Caco-2 (cell line): ENCODE measurements around the gene LOC128125822.

ENCODE experiments used
- BruUV-seq: library from RNA; stranded (reverse); fragments of 400-500 nt; replicated peaks from 2 replicates; lab custom pipeline; 2021; lab: Mats Ljungman, UMichigan
- CTCF ChIA-PET: fragments of 300-600 bp; sonication (Branson Sonifier 250); formaldehyde crosslinking; loops from one replicate; lab custom pipeline; 2022; ENCODE audit warnings: antibody characterized with exemption; lab: Charles Lee
- POLR2A ChIA-PET: fragments of 300-600 bp; sonication (Branson Sonifier 250); formaldehyde crosslinking; loops from one replicate; lab custom pipeline; 2022; ENCODE audit warnings: antibody characterized with exemption; lab: Charles Lee
- DNase-seq, 2 experiments: peaks; one replicate each; pipeline versions ENCODE4 v3.0.0 to v3.0.0-alpha.2; 2020 to 2022
- H3K27me3 ChIP-seq: replicated peaks from 2 replicates; pipeline ENCODE4 v1.6.0; 2011; ENCODE audit warnings: low read length; ENCODE audit not compliant: control insufficient read depth, insufficient read depth
- H3K36me3 ChIP-seq: 2 replicates; pipeline ENCODE4 v1.5.1; 2011; ENCODE audit warnings: low read length; ENCODE audit not compliant: control insufficient read depth, insufficient read depth
- H3K4me1 ChIP-seq: fragments of 250-450 bp; sonication (Bioruptor Pico); 2 replicates; pipeline ENCODE4 v1.5.1; 2020; ENCODE audit warnings: mild to moderate bottlenecking
- H3K4me3 ChIP-seq: 2 replicates; pipeline ENCODE4 v1.5.1; 2011; ENCODE audit warnings: low read depth, mild to moderate bottlenecking, control low read depth, low read length
- H3K9me3 ChIP-seq: fragments of 250-450 bp; sonication (Bioruptor Pico); 2 replicates; pipeline ENCODE4 v1.5.1; 2020; ENCODE audit warnings: mild to moderate bottlenecking, moderate library complexity
- H3K27ac Mint-ChIP-seq: one replicate; pipeline ENCODE4 v1.8.0; 2022; ENCODE audit warnings: mixed read lengths; ENCODE audit not compliant: unreplicated experiment
- H3K27me3 Mint-ChIP-seq: one replicate; pipeline ENCODE4 v1.8.0; 2022; ENCODE audit warnings: mixed read lengths; ENCODE audit not compliant: insufficient read depth, unreplicated experiment
- H3K36me3 Mint-ChIP-seq: one replicate; pipeline ENCODE4 v1.8.0; 2022; ENCODE audit warnings: mild to moderate bottlenecking, mixed read lengths; ENCODE audit not compliant: insufficient read depth, unreplicated experiment
- H3K4me1 Mint-ChIP-seq: one replicate; pipeline ENCODE4 v1.8.0; 2022; ENCODE audit warnings: low read depth, mixed read lengths; ENCODE audit not compliant: unreplicated experiment
- H3K4me3 Mint-ChIP-seq: one replicate; pipeline ENCODE4 v1.8.0; 2022; ENCODE audit warnings: mild to moderate bottlenecking, moderate library complexity, mixed read lengths; ENCODE audit not compliant: unreplicated experiment
- H3K9me3 Mint-ChIP-seq: one replicate; pipeline ENCODE4 v1.8.0; 2022; ENCODE audit warnings: mixed read lengths; ENCODE audit not compliant: unreplicated experiment
- intact Hi-C: fragments of 100-400 bp; cut with micrococcal nuclease; formaldehyde crosslinking; loops from one replicate; pipeline ENCODE4 v1.10.0; 2022; ENCODE audit not compliant: unreplicated experiment
- TF ChIP-seq, protein P1 (sequence below), 2 experiments: fragments of 200-600 bp in 1 of 2; IDR thresholded peaks; 1 replicate in 1 of 2; 2 replicates in 1 of 2; pipeline versions ENCODE4 v1.5.1 to v1.8.0; 2011 to 2022; ENCODE audit warnings: antibody characterized with exemption in 1 of 2, control low read depth in 1 of 2, inconsistent platforms in 1 of 2, low read depth in 1 of 2, low read length in 1 of 2, mild to moderate bottlenecking in 1 of 2, moderate library complexity in 1 of 2; ENCODE audit not compliant: insufficient read depth in 1 of 2, severe bottlenecking in 1 of 2, unreplicated experiment in 1 of 2

The LOC128125822 gene

DNA sequence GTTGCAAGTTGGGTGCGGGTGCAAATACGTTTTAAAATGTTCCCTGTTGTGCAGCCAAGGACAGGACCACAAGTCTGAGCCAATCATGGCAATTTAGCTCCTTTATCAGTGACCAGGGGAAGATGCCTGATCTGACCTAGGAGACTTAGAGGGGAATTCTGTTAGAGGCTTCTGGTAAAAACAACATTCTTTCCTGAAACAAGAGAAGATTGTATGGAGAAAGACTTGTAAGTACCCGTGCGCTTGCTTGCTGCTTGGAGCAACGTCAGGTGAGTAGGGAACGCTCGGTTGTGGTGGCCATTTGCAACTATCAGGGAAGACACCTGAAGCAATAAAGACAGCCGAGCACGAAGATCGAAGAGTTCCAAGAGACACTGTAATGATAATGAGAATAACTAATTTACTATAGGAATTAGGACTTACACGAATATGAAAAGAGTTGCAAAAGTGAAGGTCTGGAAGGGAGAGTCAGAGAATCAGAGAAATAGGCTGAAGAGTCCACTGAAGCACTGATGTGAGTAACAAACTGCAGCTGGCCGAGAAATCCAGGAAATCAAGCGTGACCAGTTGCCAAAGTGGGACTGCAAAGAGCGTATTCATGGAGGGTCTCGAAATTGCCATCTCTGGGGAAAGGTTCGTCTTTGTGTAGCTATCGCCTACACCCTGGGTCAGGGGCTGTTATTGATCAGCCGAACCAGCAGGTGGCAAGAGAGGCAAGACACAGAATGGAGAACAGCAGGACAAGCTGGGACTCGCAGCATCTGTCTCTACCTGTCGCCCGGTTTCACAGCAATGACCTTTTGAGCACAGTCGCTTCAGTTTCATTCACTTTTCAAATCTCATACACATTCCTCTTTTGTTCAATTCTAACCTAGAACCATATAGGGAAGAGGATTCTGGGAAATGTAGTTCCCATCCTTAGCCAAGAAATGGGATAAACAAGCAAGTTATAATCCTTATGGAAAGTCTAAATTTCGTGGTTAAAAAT lies 26.1 kb downstream of the LOC128125822 start:
- H3K4me3 ChIP-seq: peak overlapping the region; percentile 59
- TF ChIP-seq, protein P1, sequence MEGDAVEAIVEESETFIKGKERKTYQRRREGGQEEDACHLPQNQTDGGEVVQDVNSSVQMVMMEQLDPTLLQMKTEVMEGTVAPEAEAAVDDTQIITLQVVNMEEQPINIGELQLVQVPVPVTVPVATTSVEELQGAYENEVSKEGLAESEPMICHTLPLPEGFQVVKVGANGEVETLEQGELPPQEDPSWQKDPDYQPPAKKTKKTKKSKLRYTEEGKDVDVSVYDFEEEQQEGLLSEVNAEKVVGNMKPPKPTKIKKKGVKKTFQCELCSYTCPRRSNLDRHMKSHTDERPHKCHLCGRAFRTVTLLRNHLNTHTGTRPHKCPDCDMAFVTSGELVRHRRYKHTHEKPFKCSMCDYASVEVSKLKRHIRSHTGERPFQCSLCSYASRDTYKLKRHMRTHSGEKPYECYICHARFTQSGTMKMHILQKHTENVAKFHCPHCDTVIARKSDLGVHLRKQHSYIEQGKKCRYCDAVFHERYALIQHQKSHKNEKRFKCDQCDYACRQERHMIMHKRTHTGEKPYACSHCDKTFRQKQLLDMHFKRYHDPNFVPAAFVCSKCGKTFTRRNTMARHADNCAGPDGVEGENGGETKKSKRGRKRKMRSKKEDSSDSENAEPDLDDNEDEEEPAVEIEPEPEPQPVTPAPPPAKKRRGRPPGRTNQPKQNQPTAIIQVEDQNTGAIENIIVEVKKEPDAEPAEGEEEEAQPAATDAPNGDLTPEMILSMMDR (IDR thresholded peaks at IDR 0.05; ENCODE audit: insufficient read depth in 1 of 2, low read depth in 1 of 2, low read length in 1 of 2, severe bottlenecking in 1 of 2, unreplicated experiment in 1 of 2): peak; percentile 86 to 91
- BruUV-seq: TSS peak; percentile 27

DNA sequence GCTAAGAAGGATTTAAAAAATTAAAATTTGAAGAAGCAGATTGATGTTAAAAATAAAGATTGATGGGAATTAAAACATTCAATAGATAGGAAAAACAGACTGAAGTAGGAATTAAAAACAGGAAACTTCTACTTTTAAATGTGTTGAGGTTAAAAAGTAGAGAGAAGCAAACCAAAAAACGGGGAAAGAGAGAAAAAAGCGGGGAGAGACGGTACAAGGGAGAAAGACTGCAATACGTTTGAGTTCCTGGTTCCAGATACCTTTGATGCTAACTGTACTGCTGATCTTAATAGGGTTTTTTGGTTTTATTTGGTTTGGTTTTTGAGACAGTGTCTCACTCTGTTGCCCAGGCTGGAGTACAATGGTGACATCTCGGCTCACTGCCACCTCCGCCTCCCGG lies 27.0 kb downstream of the LOC128125822 start:
- H3K4me3 ChIP-seq: no peak overlapping the region
- H3K36me3 ChIP-seq: no peaks in the 10 kb centered on the region
- no peaks in the 10 kb centered on the region for H3K27me3 ChIP-seq
- CTCF ChIA-PET: interaction anchor here (0.6 to 2.1 kb wide), 11 partner anchors 15 to 486 kb away, joined by 3 to 35 read pairs (median 6); partner anchors contain the start of gene PHF3
- intact Hi-C loops: loop anchor here (10.0 kb wide), 1 partner anchor 96 kb away; no protein-coding TSS in a partner anchor
- H3K4me1 ChIP-seq: peaks cover 3% of the 10 kb centered on the region; the same call in 1 of the 2 replicates
- no peaks in the 10 kb centered on the region for H3K9me3 ChIP-seq
- Mint-ChIP-seq H3K4me3 (peak overlapping the region; percentile 99), H3K36me3 (peaks cover 9% of the 10 kb centered on the region), H3K27ac (peak overlapping the region; percentile 93), H3K4me1 (peaks cover 6% of the 10 kb centered on the region), H3K9me3 (no peaks in the 10 kb centered on the region), H3K27me3 (no peaks in the 10 kb centered on the region)
- no peak for DNase-seq
- BruUV-seq: no TSS peak
- TF ChIP-seq, protein P1 (IDR thresholded peaks at IDR 0.05; ENCODE audit: insufficient read depth in 1 of 2, low read depth in 1 of 2, low read length in 1 of 2, severe bottlenecking in 1 of 2, unreplicated experiment in 1 of 2): no peak
- POLR2A ChIA-PET: interaction anchor here (1.0 kb wide), 1 partner anchor 36 kb away, joined by 3 read pairs; the partner anchor contains the start of gene PHF3

More for the DNA sequence above, 26.1 kb downstream of the LOC128125822 start:
- Histone ChIP-seq H3K4me1 (peaks cover 3% of the 10 kb centered on the region; the same call in 1 of the 2 replicates), H3K27me3 (no peaks in the 10 kb centered on the region), H3K36me3 (no peaks in the 10 kb centered on the region), H3K9me3 (no peaks in the 10 kb centered on the region)
- CTCF ChIA-PET: interaction anchor here (0.5 to 2.1 kb wide), 15 partner anchors 10 to 485 kb away, joined by 3 to 35 read pairs (median 4); partner anchors contain the start of gene PHF3
- Mint-ChIP-seq H3K9me3 (no peaks in the 10 kb centered on the region), H3K27me3 (no peaks in the 10 kb centered on the region), H3K36me3 (peaks cover 9% of the 10 kb centered on the region), H3K27ac (peak overlapping the region; percentile 93), H3K4me1 (peaks cover 6% of the 10 kb centered on the region), H3K4me3 (peak overlapping the region; percentile 99)
- intact Hi-C loops: loop anchor here (1.0 to 10.0 kb wide), 6 partner anchors 8 to 245 kb away; no protein-coding TSS in a partner anchor
- POLR2A ChIA-PET: interaction anchor here (0.6 to 1.0 kb wide), 2 partner anchors 18 to 37 kb away, joined by 3 to 5 read pairs; partner anchors contain the start of gene PHF3
- DNase-seq: peak; percentile 87 to 88

DNA sequence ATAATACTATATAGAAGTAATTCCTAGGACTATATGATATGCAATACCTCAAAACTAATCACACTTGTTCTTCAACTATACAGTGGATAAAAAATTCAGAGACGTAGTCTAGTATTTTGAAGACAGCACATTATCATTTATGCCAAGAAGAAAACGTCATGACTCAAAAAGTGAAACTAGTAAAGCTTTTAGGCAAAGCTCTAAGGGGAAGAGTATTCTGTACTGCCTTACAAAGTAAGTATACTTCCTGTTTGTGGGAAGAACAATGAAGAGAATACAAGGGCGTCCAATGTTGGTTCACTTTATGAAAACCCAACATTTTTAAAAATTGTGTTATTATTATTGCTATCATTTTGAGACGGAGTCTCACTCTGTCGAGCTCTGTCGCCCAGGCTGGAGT lies 27.9 kb downstream of the LOC128125822 start:
- TF ChIP-seq, protein P1 (IDR thresholded peaks at IDR 0.05; ENCODE audit: insufficient read depth in 1 of 2, low read depth in 1 of 2, low read length in 1 of 2, severe bottlenecking in 1 of 2, unreplicated experiment in 1 of 2): no peak
- no peaks in the 10 kb centered on the region for H3K36me3 ChIP-seq
- Mint-ChIP-seq H3K9me3 (no peaks in the 10 kb centered on the region), H3K4me1 (peaks cover 6% of the 10 kb centered on the region), H3K36me3 (peaks cover 9% of the 10 kb centered on the region), H3K27me3 (no peaks in the 10 kb centered on the region), H3K27ac (no peak overlapping the region), H3K4me3 (no peak overlapping the region)
- H3K4me1 ChIP-seq: peaks cover 3% of the 10 kb centered on the region; the same call in 1 of the 2 replicates
- H3K4me3 ChIP-seq: no peak overlapping the region
- POLR2A ChIA-PET: no interaction called here
- BruUV-seq: no TSS peak
- CTCF ChIA-PET: no interaction called here
- DNase-seq: no peak
- intact Hi-C loops: no loop called here
- H3K9me3 ChIP-seq: no peaks in the 10 kb centered on the region
- H3K27me3 ChIP-seq: no peaks in the 10 kb centered on the region
